GM23248 (cell line): Measurements from ENCODE around the gene LPP. TPM values are rescaled to one million over a fixed set of nuclear protein-coding genes. Genes with fewer than 3 reads are reported as not detected.

Source experiments
- DNase-seq: peaks from one replicate; pipeline ENCODE4 v3.0.0-alpha.2; 2015
- H2AFZ ChIP-seq: fragments of 200-600 bp; sonication (generic); 2 replicates; pipeline ENCODE4 v1.6.1; 2016; ENCODE audit warnings: antibody characterized with exemption
- H3F3A ChIP-seq: fragments of 200-600 bp; sonication (generic); 2 replicates; pipeline ENCODE4 v1.6.1; 2016; ENCODE audit warnings: mild to moderate bottlenecking, antibody characterized with exemption, mixed run types; ENCODE audit not compliant: insufficient read depth
- H3K27ac ChIP-seq: fragments of 200-600 bp; sonication (generic); 2 replicates; pipeline ENCODE4 v1.5.1; 2016; ENCODE audit warnings: mild to moderate bottlenecking
- H3K27me3 ChIP-seq: fragments of 200-600 bp; sonication (generic); replicated peaks from 2 replicates; pipeline ENCODE4 v1.6.1; 2016; ENCODE audit warnings: mild to moderate bottlenecking; ENCODE audit not compliant: insufficient read depth
- H3K36me3 ChIP-seq: fragments of 200-600 bp; sonication (generic); 2 replicates; pipeline ENCODE4 v1.6.1; 2016; ENCODE audit warnings: low read depth, mild to moderate bottlenecking
- H3K4me1 ChIP-seq: fragments of 200-600 bp; sonication (generic); 2 replicates; pipeline ENCODE4 v1.6.1; 2016; ENCODE audit warnings: mild to moderate bottlenecking; ENCODE audit not compliant: insufficient read depth
- H3K4me2 ChIP-seq: fragments of 200-600 bp; sonication (generic); one replicate; pipeline ENCODE4 v1.6.1; 2016; ENCODE audit warnings: mild to moderate bottlenecking; ENCODE audit not compliant: unreplicated experiment
- H3K4me3 ChIP-seq: fragments of 200-600 bp; sonication (generic); 2 replicates; pipeline ENCODE4 v1.5.1; 2016; ENCODE audit warnings: mild to moderate bottlenecking
- H3K79me2 ChIP-seq: fragments of 200-600 bp; sonication (generic); 2 replicates; pipeline ENCODE4 v1.6.1; 2016; ENCODE audit warnings: mild to moderate bottlenecking; ENCODE audit not compliant: insufficient read depth
- H3K9ac ChIP-seq: fragments of 200-600 bp; sonication (generic); 2 replicates; pipeline ENCODE4 v1.6.1; 2016; ENCODE audit warnings: mild to moderate bottlenecking
- H3K9me2 ChIP-seq: fragments of 200-600 bp; sonication (generic); 2 replicates; pipeline ENCODE4 v1.6.1; 2016; ENCODE audit warnings: mixed run types, mild to moderate bottlenecking, moderate library complexity; ENCODE audit not compliant: insufficient read depth
- H3K9me3 ChIP-seq: fragments of 200-600 bp; sonication (generic); one replicate; pipeline ENCODE4 v1.6.1; 2017; ENCODE audit warnings: low read depth
- H4K20me1 ChIP-seq: fragments of 200-600 bp; sonication (generic); 2 replicates; pipeline ENCODE4 v1.6.0; 2016; ENCODE audit not compliant: insufficient read depth
- EZH2 ChIP-seq: fragments of 200-600 bp; sonication (generic); IDR thresholded peaks from 2 replicates; pipeline ENCODE4 v1.6.1; 2018; ENCODE audit warnings: antibody characterized with exemption, mild to moderate bottlenecking; ENCODE audit not compliant: insufficient read depth, poor library complexity, severe bottlenecking
- EZH2phosphoT487 ChIP-seq: fragments of 200-600 bp; sonication (generic); IDR thresholded peaks from 2 replicates; pipeline ENCODE4 v1.6.1; 2018; ENCODE audit warnings: antibody characterized with exemption, moderate library complexity, mild to moderate bottlenecking, low read depth; ENCODE audit not compliant: insufficient read depth
- WGBS, 2 experiments: methylation state at CpG; one replicate each; pipeline ENCODE4 v1.1.6; 2015 to 2017; ENCODE audit warnings: low lambda C conversion rate in 2 of 2, low coverage in 1 of 2; ENCODE audit errors: missing lambda C conversion rate in 2 of 2; 5-methylcytosine and 5-hydroxymethylcytosine counted together
- in situ Hi-C: fragments of 300-500 bp; cut with MboI; formaldehyde crosslinking; loops from 2 replicates; pipeline ENCODE4 v1.15.0; 2020
- polyA plus RNA-seq: library from polyadenylated mRNA; unstranded; fragments of >200 nt; fragmentation: Nextera tagmentation; extraction: Ambion mirVana; gene quantifications from 2 replicates; pipeline ENCODE4 v1.2.1, GENCODE V29; 2016
- total RNA-seq: library from RNA; depleted of rRNA; stranded (reverse); fragments of >200 nt; shearing (Covaris generic); gene quantifications from 2 replicates; pipeline ENCODE4 v1.2.3, GENCODE V29; 2014

LPP gene
- total and polyA plus RNA-seq, 2 experiments from 2014 or later = 42.8 to 61.7 TPM

DNA sequence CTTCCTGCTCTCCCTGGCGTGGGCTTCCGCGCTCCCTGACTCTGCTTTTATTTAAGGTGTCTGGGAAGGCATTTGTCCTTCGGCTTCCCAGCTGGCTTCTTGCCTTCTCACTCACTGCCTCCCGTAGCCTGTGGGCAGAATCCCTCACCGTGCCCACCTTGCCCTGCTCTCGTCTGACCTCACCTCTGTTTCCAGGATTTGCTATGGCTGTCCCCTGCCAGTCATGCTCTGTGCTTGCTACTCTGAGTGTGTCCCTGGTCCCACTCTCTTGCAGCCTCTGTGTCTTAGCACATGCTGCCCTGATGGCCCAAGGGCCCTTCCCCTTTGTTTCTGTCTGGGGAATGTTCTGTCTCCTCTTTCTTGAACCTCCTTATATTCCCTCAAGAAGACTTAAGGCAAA lies 26.2 kb downstream of the LPP start:
- peaks cover 29% of the 10 kb centered on the region for H3F3A ChIP-seq
- no peaks in the 10 kb centered on the region for H3K9me2 ChIP-seq
- no peaks in the 10 kb centered on the region for H3K36me3 ChIP-seq
- H3K79me2 ChIP-seq = peaks cover 97% of the 10 kb centered on the region
- peaks cover 21% of the 10 kb centered on the region for H3K4me1 ChIP-seq
- H4K20me1 ChIP-seq = no peaks in the 10 kb centered on the region
- TF ChIP-seq EZH2phosphoT487 (no peak), EZH2 (no peak)
- 95 to 96% methylated on average over 6 to 7 of the region's 7 CpGs for WGBS, 2 experiments
- no peak overlapping the region for H3K4me3 ChIP-seq
- H3K9ac ChIP-seq = peak overlapping the region; percentile 35; the same call in 1 of the 2 replicates
- no peak overlapping the region for H2AFZ ChIP-seq
- DNase-seq = no peak
- peak overlapping the region; percentile 59 for H3K27ac ChIP-seq
- no peaks in the 10 kb centered on the region for H3K27me3 ChIP-seq
- no peak overlapping the region for H3K4me2 ChIP-seq
- no peaks in the 10 kb centered on the region for H3K9me3 ChIP-seq
- in situ Hi-C loops = no loop called here

DNA sequence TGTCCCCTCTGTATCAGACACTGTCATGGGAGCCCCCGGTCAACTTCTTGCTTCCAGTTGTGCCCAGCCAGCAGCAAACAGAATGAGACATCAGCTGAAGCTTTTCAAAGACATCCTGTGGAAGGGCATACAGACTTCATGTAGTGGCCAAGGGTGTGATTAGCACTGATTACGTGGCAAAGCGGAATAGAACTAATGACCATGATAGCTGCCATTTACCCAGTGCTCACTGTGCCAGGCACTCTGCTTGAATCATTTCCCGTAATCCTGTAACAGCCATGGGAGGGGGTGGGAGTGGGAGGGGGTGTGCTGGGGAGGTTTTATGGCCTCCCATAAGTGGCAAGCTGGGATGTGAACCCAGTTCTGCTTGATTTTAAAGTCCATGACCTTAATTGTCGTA lies 29.5 kb downstream of the LPP start:
- Histone ChIP-seq H3K4me2 (no peak overlapping the region), H3K9ac (no peak overlapping the region), H3K4me3 (no peak overlapping the region), H3K27me3 (no peaks in the 10 kb centered on the region), H3K4me1 (peaks cover 20% of the 10 kb centered on the region), H4K20me1 (peaks cover 4% of the 10 kb centered on the region; the same call in 1 of the 2 replicates), H3K9me3 (no peaks in the 10 kb centered on the region), H3K9me2 (no peaks in the 10 kb centered on the region), H2AFZ (no peak overlapping the region), H3K36me3 (no peaks in the 10 kb centered on the region), H3K79me2 (peaks cover 97% of the 10 kb centered on the region), H3F3A (peaks cover 25% of the 10 kb centered on the region), H3K27ac (no peak overlapping the region)
- in situ Hi-C loops = no loop called here
- DNase-seq = no peak
- no peak for TF ChIP-seq EZH2phosphoT487
- no peak for TF ChIP-seq EZH2
- WGBS, 2 experiments = 99 to 100% methylated on average over 5 of the region's 5 CpGs

DNA sequence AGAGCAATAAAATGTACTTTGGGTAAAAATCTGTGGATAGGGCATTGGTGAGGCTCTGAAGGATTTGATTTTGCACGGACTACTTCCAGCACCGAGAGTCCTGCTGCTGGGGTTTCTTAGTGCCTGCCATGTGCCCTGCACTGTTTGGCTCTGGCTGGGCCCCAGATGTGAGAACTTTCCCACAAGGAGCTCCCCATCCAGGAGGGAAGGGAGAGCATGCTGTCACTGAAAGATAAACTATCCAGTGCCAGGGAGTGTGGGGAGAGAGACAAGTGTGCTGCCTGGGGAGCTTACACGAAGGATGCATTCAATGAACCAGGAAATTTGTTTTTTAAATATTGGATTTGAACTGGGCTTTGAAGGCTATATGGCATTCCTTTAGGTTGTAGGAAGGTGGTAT lies 30.2 kb downstream of the LPP start:
- WGBS, 2 experiments = 81 to 95% methylated on average over 3 of the region's 3 CpGs

DNA sequence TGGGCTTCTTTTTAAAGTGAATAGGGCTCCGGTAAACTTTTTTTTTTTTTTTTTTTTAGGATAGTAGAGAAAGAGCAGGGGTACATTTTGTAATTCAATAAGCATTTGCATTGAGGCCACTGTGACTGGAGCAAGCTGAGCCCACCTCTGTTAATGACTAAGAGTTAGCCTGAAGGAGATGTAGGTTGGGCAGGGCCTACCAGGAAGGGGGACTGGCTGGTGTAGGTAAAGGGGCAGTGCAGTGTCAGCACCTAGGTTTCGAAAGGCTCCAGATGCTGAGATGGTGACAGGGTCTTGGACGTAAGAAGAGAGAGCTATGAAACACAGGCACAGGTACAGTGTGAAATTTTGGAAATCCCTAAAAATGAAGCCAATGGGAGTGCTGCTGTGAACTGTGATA lies 30.7 kb downstream of the LPP start:
- peaks cover 7% of the 10 kb centered on the region; the same call in 1 of the 2 replicates for H4K20me1 ChIP-seq
- no peaks in the 10 kb centered on the region for H3K36me3 ChIP-seq
- peaks cover 19% of the 10 kb centered on the region for H3F3A ChIP-seq
- no peaks in the 10 kb centered on the region for H3K9me2 ChIP-seq
- peaks cover 8% of the 10 kb centered on the region for H3K4me1 ChIP-seq
- no peak overlapping the region for H3K27ac ChIP-seq
- H3K9ac ChIP-seq = no peak overlapping the region
- in situ Hi-C loops = no loop called here
- no peak overlapping the region for H3K4me2 ChIP-seq
- no peaks in the 10 kb centered on the region for H3K9me3 ChIP-seq
- H3K27me3 ChIP-seq = no peaks in the 10 kb centered on the region
- 95 to 100% methylated on average over 3 of the region's 3 CpGs for WGBS, 2 experiments
- peaks cover 98% of the 10 kb centered on the region for H3K79me2 ChIP-seq
- H2AFZ ChIP-seq = no peak overlapping the region
- no peak overlapping the region for H3K4me3 ChIP-seq
- no peak for TF ChIP-seq EZH2phosphoT487
- TF ChIP-seq EZH2 = no peak
- no peak for DNase-seq

More for the DNA sequence above, 30.2 kb downstream of the LPP start:
- H3K9me2 ChIP-seq = no peaks in the 10 kb centered on the region
- H3K27ac ChIP-seq = no peak overlapping the region
- H2AFZ ChIP-seq = no peak overlapping the region
- no peak for DNase-seq
- in situ Hi-C loops = no loop called here
- H3K9me3 ChIP-seq = no peaks in the 10 kb centered on the region
- H4K20me1 ChIP-seq = peaks cover 7% of the 10 kb centered on the region; the same call in 1 of the 2 replicates
- peaks cover 97% of the 10 kb centered on the region for H3K79me2 ChIP-seq
- peaks cover 13% of the 10 kb centered on the region for H3K4me1 ChIP-seq
- TF ChIP-seq EZH2 = no peak
- H3K9ac ChIP-seq = no peak overlapping the region
- H3K36me3 ChIP-seq = no peaks in the 10 kb centered on the region
- H3K27me3 ChIP-seq = no peaks in the 10 kb centered on the region
- H3K4me2 ChIP-seq = no peak overlapping the region
- H3K4me3 ChIP-seq = no peak overlapping the region
- H3F3A ChIP-seq = peaks cover 23% of the 10 kb centered on the region
